ENCODE data around the gene ABCB8.
"Not testable (repeated sequence)": the region's sequence is repeated elsewhere in the genome, so short reads cannot be mapped to it uniquely, and the experiment has no call there.

- not testable (repeated sequence) for TF ChIP-seq EZH2 (IDR thresholded peaks at IDR 0.05; ENCODE audit: insufficient read depth, poor library complexity, severe bottlenecking); EZH2phosphoT487 (IDR thresholded peaks at IDR 0.05; ENCODE audit: insufficient read depth, low read depth)
Measured at GRCh38 chr7:151027728-151028130, 521 bp upstream of the ABCB8 start.
